Limb (tissue), 2 donors: ENCODE measurements around the gene PIEZO1.
"Not testable (repeated sequence)": the region's sequence is repeated elsewhere in the genome, so short reads cannot be mapped to it uniquely, and the experiment has no call there.

Source experiments
- DNase-seq, 2 donors: peaks; one replicate each; pipeline ENCODE4 v3.0.0-alpha.2; 2016; ENCODE audit errors: extremely low spot score in 2 of 2

Gene PIEZO1

GRCh38 chr16:88804173-88804551, 19.1 kb upstream of the PIEZO1 start:
- DNase-seq = no peak

- peak; percentile 84 to 94 for DNase-seq
Observed at GRCh38 chr16:88803264-88803987, 18.4 kb upstream of the PIEZO1 start, which contains the start of gene CDT1. Gene CDT1 (plus strand): TSS chr16:88803789. CDS start chr16:88803832, 43 bp downstream.

- no peak for DNase-seq
Observed at GRCh38 chr16:88800277-88800592, 15.2 kb upstream of the PIEZO1 start.

- no peak for DNase-seq
Observed at GRCh38 chr16:88799569-88800276, 14.7 kb upstream of the PIEZO1 start.

- no peak for DNase-seq
Observed at GRCh38 chr16:88798772-88799455, 13.9 kb upstream of the PIEZO1 start.

GRCh38 chr16:88798073-88798472, 13.1 kb upstream of the PIEZO1 start:
- DNase-seq = no peak

- DNase-seq = no peak
Observed at GRCh38 chr16:88796278-88796677, 11.3 kb upstream of the PIEZO1 start.

- no peak for DNase-seq
Observed at GRCh38 chr16:88793251-88793954, 8.4 kb upstream of the PIEZO1 start.

- DNase-seq = peak in 1 of 2 donors; percentile 27
Observed at GRCh38 chr16:88792668-88793250, 7.7 kb upstream of the PIEZO1 start.

- DNase-seq = no peak
Observed at GRCh38 chr16:88792078-88792550, 7.1 kb upstream of the PIEZO1 start.

- DNase-seq = peak in 1 of 2 donors; percentile 42
Observed at GRCh38 chr16:88790312-88791211, 5.5 kb upstream of the PIEZO1 start.

- no peak for DNase-seq
Observed at GRCh38 chr16:88789594-88789993, 4.6 kb upstream of the PIEZO1 start.

GRCh38 chr16:88788749-88789148, 3.7 kb upstream of the PIEZO1 start:
- not testable (repeated sequence) for DNase-seq

- DNase-seq = no peak
Observed at GRCh38 chr16:88787579-88788314, 2.7 kb upstream of the PIEZO1 start.

- no peak for DNase-seq
Observed at GRCh38 chr16:88784856-88785105, 239 bp downstream of the PIEZO1 start.

GRCh38 chr16:88784074-88784855, 755 bp downstream of the PIEZO1 start:
- peak; percentile 69 for DNase-seq

- DNase-seq = no peak
Observed at GRCh38 chr16:88783391-88784073, 1.5 kb downstream of the PIEZO1 start.
